Activated CD4-positive, alpha-beta T cell treated with anti-CD3 and anti-CD28 coated beads, Interleukin-2, amount 50 U/mL, for 48 hours (primary cell): Measurements from ENCODE around the gene GRK5.

Source experiments
- DNase-seq, 2 experiments: peaks; one replicate each; pipeline ENCODE4 v3.0.0-alpha.2; 2020

GRK5 gene

DNA sequence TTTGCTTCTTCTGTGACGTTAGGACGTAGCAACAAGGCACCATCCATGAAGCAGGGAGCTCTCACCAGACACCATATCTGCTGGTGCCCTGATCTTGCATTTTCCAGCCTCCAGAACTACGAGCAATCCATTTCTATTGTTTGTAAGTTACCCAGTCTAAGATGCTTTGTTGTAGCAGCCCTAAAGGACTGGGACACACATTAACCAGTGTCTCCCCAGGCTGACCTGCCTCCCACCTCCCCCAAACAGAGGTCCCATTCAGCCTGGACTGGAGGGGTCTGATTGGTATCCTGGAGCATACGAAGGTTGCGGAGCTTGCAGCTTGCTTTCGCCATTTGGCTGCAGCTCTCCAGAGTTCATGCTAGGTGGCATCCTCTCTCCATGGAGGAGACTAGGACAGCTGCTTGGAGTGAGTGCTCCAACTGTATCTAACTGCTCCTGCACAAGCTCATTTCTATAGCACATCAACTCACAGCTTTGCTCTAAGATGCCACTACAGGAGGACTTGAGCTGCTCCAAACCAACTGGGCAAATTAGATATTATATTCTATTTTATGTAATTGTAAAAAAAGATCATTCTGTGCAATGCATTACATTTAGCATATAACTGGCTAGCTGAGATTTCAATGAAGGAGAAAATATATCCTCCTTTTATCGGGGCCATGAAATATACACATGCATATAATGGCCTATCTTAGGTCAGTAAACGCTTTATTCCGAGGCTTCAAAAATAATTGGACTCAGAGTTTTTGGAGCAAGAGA lies 8.0 kb upstream of the GRK5 start:
- peak in 1 of 2 experiments; percentile 49 for DNase-seq

DNA sequence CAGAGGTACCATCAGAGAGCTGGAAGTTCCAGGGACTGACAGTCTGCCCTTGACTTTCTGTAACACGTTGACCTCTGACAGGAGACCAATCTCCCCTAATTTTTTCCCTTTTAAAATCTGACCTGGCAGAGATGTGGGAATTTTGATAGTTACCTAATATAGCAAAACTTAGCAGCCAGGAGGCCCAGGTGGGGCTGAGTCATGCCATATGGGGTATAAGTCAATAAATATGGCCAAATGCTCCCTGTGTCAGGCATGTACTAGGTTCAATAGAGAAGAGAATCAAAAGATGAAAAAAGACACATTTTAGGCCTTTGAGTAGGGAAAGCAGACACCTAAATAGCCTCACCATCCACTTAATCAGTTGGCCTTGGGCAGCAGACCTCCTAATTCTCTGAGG lies 6.1 kb upstream of the GRK5 start:
- DNase-seq = no peak

DNA sequence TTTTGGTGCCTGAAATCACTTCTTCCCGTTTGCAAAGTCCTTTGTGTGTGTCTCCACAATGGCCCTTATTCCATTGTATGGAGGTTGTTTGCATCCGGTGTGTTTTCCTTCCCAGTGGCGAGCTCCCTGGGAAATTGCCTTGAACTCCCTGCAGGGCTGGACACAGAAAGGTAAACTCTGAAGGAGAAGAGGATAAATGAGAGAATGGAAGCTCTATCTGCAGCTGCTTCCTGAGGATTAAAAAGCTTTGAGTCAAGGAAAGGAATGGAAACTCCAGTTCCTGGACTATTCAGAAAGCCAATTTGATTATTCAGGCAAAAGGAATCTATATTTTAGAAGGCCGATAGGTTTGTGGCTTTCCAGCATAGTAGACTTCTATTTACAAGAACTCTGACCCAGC lies 4.4 kb upstream of the GRK5 start:
- no peak for DNase-seq

DNA sequence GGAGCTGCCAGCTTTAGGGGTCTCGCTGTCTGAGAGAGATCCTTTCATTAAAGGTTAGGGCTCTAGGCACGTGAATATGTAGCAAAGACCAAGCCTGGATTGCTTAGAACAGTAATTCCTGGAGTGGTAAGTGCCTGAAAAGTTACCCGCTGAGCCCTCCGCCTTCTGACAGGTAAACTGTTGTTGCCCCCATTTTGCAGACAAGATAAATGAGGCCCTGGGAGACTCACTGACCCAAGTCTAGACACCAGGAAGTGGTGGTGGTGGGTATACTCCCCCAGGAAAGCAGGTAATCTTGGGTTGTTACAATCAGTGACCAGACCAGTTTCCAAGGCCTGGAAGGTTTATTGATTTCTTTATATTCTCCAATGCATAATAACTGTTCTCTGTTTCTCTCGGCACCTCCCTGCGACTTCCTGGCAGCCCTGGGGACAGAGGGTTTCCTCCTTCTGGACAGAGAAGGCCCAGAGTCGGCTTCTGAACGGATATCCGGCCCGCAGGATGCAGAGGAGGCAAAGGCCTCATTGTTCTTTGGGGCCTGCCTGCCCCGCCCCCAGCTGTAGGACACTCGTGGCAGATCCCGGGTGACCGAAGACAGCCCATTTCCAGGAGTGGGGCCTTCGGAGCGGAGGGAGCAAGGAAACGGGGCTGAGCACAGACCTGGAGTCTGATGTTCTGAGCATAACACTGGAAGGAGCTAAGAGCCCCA lies 1.3 kb upstream of the GRK5 start:
- peak; percentile 66 to 74 for DNase-seq

DNA sequence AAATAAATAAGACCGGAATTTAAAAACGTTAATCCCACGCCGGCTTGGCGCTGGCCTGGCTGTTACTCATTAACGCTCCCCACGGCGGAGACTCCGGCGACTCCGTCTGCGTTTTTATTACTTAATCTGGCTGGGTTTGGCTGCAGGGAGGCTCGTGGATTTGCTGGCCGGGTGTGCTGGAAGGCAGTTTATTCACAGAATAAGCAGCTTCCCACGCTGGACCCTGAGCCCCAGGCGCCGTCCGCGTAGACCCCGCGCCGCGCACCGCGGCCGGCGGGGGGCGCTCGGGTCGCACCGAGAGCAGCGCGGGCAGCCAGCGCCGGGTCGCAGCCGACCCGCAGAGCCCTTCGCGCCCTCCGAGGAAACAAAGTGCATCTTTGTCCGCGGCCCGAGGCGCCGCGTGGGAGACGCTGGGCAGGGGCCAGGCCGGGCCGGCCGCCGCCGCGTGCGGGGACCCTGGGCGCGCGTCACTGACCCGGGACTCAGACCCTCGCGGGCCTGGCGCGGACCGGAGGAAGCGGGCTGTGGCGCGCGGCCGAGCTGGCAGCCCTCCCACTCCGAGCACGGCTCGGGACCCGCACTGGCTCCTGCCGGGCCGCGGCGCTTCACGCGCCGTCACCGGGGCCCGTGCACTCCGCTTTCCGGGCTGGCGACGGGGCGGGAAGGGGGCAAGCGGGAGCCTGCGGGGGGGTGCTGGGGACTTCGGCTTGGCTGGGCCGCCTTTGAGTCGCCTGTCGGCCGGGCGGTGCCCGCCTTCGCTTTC lies 587 bp upstream of the GRK5 start:
- peak; percentile 69 to 73 for DNase-seq

DNA sequence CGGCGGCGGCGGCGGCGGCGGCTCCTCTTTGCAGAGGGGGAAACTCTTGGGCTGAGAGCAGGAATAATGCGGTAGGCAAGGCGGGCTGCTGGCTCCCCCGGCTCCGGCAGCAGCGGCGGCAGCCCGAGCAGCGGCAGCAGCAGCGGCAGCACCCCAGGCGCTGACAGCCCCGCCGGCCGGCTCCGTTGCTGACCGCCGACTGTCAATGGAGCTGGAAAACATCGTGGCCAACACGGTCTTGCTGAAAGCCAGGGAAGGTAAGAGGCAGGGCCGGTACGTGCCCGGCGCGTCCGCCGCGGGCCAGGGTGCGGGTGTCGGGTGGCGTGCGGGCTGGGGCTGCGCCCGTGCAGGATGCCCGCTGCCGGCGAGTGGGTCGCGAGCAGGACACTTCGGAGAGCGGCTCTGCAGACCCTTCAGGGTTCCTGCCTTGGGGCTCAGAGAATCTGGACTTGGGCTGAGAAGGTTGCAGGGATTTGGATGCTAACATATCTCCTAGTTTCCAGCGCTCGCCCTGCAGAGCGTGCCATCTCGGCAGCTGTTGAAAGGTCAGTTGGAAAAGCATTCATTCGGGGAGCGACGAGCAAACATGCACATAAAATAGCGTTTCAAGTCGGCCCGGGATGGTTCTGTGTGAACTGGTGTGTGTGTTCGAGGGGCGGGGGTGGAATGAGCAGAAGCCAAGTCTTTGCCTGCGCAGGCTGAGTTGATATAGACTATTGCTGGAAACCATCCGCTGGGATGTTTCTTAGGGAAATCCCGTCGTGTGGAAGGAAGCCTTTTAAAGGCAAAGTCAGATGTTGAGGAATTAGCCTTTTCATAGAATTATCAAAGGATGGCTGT lies 562 bp downstream of the GRK5 start:
- DNase-seq = peak; percentile 43 to 54

DNA sequence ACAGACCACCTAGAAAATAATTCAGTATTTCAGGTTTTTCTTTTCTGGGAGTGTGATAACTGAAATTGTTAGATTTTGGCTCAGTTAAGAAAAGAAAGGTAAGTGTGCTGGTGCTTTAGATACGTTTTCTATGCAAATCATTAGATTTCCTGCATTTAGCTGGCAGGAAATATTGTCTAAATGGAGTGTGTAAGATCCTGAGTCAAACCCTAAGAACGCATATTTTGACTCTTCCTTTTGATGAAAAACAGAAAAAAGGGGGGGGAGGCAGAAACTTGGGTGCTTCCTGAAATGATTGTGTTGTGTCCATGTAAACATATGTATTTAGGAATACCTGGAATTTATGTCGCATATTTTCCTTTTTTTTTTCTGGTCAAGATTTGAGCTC lies 1.2 kb downstream of the GRK5 start:
- DNase-seq = no peak

DNA sequence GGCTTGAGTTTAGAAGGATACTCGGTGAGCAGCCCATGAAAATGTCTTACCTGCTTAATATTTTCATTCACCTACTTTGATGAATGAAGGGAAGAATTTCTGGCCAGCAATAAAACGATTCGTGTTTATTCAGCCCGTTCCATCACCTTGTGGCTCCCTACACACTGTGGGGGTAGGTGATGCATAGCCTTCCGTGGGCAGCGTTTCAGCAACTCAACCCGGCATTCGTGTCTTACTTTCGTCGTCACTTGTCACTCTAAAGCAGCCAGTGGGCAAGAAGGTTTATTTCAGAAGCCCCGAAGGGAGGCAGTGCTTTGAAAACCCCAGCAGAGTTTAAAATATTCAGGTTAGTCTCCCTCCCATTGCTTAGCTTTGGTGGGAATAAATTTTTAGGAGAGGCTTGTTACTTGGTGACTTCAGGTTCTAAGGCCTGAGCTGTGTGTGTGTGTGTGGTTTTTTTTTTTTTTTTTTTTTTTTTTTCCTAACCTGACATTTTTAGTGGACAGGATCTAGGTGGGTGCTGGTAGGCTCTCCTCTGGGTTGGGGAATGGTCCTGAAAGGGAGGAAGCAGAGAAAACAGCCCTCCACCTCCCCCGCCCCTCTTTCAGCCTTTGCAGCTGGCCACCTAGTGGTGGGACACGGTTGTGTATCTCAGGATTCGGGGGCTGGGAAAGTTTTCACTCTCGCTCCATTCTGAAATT lies 1.8 kb downstream of the GRK5 start:
- peak; percentile 68 to 74 for DNase-seq

DNA sequence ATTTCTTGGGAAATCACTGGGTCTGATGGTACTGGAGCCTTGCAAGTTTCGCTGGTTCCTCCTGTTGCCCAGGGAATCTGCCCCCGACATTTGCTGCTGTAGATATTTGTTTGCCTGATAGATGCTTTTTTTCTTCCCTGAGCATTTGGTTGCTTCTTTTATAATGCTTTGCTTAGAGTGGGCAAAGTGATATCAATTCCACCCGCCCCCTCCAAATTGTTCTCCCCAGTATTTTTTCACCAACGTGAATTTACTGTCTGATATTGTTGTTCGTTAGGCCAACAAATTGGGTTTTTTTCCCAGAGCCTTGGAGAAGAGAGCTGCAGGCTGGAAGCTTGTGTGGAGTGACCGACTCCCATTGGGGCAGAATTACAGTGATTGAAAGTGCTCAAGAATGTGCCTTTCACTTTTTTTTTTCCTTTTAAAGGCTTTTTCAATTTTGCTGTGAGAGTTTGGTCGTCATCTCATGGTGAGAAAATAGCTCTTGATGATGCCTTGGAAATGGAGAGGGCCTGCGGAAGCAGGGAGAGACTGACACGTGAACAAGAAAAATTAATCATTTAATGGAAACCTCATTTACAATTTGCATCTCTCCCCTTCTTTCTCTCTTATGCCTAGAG lies 2.5 kb downstream of the GRK5 start:
- no peak for DNase-seq

DNA sequence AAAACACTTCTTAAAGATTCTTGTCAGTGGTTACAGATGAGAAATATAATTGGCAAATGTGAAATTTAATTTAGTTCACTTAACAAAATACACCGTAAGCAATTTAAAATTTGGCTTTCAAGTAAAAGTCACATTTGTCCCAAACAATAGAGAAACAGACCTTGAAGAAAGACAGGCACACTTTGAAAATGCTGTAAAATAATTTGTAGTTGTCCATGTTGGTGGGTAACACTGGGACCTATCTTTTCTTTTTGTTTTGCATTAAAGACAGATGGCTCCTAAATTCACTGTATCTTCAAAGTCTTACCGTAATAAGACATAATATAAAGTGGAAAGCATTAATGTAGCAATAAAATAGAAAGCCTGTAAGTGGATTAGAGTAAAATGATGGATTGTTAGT lies 3.3 kb downstream of the GRK5 start:
- DNase-seq = no peak

DNA sequence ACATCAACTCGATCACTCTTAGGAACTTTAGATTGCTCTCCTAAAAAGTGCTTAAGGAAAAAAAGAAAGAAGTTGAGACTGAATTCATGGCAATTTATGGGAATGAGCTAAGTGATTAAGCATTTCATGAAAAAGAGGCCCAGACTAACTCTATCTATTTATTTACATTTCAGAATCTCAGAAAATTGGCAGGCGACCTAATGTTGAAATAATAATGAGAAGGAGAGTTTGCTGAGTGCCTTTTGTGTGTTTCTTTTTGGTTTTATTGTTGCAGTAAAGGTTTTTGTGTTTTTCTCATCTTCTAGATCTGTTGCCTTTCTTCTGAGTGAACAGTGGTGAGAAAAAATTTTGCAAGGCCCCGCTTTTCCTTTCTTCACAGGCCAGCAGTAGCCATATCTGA lies 3.8 kb downstream of the GRK5 start:
- DNase-seq = no peak

DNA sequence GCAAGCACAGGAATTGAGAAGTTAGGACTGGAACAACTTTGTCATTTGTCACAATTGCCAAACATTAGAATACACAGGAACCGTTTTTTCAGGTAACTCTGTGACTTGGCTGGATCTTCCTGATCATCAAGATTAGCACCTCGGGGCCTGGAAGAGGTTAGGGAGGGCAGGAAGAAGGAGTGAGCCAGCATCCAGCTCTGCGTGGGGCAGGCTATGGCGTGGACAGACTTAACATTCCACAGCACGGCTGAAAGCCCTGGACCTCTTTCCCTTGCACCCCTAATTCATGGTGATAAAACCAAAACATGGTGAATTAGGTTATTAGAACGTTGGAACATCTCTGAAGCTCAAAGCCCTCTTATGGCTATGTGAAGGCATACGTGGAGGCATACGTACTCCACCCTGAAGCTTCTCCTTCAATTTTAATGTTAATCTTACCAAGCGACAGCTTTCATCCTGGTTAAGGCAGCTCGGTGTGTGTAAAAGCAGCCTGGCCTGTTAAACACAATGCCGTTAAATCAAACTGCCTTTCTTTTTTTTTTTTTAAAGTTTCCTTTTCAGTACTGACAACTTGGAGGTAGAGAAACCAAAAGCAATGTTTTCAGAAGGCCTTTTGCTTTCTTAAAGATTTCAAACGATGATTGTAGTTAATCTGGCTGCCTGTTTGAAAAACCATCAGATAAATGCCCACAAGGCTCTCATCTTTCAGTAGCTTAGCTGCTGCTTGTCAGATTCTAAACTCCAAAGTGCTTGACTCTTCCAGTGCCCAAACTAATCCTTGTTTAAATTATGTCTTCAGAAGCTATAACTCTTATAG lies 4.5 kb downstream of the GRK5 start:
- no peak for DNase-seq

DNA sequence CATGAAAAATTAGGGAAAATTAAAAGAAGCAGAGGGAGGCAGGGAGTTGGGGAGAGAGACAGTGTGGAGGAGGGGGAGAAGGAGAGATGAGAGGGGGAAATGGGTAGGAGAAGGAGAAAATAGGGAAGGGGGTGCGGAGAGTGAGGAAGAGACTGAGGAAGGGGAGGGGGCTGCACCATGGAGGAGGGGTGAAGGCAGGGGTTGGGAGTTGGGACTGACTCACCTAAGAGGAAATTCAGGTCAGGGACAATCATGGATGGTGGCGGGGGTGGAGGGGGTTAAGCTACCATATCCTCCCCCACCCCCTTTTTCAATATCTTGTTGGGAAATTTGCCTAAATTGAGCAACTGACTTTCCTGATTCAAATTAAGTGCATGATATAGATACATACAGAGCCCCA lies 8.0 kb downstream of the GRK5 start:
- no peak for DNase-seq

DNA sequence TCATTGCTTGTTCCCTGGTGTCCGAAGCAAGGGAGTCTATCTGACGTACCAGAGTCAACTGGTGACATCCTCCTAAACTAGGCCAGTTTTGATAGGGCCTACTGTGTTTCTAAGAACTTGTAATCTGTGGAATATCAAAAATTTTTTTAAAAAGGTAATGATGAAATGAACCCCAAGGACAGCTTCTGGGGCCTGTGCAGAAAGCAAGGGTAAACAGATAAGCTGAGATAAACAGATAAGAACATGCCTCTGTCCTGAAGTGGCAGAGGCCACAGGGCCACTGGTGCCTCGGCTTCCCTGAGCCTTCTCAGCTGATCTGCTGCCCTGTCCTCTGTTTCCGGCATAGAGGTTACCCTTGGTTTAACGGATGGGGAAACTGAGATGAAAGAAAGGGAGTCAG lies 8.8 kb downstream of the GRK5 start:
- no peak for DNase-seq

DNA sequence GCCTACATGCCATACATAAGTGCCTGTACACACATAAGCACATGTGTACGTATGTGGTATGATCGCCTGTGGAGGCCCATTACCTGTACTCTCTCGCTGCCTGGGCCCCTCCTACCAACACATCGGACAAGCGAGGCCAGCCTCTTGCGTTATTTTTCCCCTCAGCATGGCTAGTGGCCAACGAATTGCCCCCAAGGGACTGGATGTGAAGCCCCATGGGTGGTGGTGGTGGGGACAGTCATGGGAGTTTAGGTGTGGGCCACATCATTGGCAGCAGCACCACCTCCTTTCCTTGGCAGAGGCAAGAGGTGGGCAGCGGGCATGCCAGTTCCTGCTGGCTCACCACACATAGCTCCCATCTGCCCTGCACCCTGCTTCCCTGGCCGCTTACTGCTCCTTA lies 10.0 kb downstream of the GRK5 start:
- no peak for DNase-seq

DNA sequence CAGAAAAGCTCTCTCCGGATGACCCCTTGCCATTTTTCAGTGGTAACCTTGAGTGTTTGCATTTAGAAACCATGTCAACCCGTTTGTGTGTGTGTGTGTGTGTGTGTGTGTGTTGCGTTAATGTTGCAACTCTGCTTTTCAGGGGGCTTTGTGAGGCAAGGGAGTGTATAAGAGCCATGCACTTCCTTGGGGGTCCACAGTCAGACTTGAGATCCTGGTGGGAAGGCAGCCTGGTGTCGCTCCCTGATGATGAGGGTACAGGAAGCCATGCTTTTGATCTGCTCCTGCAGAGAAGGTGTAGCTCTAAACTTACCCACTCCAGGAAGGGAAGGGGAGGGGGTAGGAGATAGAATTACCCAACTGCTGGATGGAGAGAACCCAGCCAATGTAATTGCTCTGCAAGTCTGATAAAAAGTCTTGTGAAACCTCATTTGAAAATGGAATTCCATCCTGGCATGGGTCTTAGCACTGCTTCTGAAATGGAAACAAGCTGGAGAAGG lies 10.7 kb downstream of the GRK5 start:
- DNase-seq = no peak

DNA sequence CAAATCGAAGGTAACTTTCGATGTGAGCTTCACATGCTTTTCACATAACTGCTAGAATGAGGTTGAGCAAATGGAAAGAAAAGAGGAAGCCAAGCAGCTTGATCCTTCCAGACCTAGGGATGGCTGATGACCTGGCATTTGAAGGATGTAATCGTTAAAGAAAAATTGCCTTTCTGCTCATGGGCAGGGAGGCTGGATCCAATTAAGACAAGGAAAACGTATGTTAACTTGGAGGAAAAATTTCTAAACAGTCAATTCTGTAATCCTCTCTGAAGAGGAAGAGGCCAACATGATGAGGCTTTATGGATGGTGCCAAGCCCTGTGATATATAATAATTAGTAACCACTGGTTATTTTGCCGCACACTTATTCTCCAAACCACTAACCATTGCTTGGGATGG lies 12.5 kb downstream of the GRK5 start:
- no peak for DNase-seq

DNA sequence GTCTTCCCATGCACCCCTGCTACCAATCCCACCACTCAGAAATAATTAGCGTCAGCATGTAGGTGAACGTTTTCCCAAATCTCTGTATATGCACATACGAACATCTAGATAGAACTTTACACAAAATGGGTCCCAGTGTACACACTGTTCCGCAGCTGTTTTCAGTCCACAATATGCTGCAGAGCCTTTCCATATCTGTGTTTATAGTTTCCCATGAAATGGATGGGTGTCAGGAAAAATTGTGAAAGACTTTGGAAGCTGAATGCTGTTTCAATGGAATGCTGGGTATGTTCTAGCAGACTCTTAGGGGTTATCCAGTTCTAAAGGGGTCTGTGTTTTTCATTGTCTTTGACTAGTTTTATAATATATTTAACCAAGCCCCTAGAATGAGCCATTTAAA lies 13.8 kb downstream of the GRK5 start:
- no peak for DNase-seq

DNA sequence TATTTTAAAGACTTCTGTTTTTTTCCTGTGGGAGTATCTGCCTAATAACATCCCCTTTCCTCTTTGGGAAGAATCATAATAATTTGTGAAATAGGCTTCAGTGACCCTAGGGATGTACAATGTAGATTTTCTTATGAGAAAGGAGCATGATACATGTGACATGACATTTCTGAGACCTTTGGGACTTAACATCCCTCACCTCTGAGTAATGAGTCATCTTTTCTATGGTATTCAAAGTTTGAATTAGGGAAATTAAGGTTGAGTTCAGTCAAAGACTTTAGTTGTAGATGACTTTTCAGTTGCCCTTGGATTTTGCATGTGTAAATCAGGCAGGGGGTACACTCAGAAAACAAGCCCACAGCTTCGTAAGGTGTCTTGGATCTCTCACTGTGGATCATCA lies 14.3 kb downstream of the GRK5 start:
- DNase-seq = no peak

DNA sequence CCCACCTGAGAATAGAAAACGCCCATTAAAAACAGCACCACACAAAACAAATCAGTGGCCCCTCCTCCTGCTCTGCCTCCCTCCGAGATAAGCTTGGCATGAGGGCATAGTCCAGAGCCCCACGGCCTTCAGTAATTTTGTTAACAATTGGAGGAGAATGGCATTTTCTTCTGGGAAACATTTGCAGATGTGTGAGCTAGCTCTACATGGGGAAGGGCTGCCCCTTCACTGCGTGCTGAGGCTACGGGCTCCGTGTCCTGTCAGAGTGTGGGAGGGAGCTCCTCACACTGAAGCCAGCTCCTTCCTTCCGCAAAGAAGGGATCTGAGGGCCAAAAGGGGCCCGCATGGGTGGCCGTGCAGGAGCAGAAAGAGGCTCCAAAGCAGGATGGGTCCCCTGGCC lies 15.2 kb downstream of the GRK5 start:
- no peak for DNase-seq

DNA sequence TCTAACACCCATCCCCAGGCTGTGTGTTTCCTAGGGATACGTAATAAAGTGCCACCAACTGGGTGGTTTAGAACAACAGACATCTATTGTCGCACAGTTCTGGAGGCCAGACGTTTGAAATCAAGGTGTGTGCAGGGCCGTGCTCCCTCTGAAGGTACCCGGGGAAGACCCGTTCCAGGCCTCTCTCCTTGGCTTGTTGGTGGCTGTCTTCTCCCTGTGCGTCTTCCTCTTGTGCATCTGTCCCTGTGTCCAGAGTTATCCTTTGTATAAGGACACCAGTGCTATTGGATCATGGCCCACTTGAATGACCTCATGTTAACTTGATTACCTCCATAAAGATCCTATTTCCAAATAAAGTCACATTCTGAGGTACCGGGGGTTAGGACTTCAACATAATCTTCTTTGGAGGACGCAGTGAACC lies 15.6 kb downstream of the GRK5 start:
- DNase-seq = no peak
